Measurements from ENCODE around the gene SRGAP1. TPM values are rescaled to one million over a fixed set of nuclear protein-coding genes. Genes with fewer than 3 reads are reported as not detected.

The SRGAP1 gene
- total and polyA plus RNA-seq, 9 of the 15 experiments (the other 6 are each of a cell fraction or from before 2014, with no cell fraction given), result 0.01 to 0.13 (median 0.04) TPM; not detected in 3

DNA sequence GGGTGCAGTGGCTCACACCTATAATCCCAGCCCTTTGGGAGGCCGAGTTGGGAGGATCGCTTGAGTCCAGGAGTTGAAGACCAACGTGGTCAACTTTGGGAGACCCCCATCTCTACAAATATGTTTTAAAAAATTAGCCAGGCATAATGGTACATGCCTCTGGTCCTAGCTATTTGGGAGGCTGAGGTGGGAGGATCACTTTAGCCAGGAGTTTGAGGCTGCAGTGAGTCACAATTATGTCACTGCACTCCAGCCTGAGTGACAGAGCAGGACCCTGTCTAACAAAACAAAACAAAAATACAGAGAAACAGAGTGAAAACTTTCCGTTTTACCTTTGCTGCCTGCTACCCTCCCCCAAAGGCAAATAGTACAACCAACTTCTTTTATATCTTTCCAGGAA is 60.2 kb downstream of the SRGAP1 start:
- H3K4me2 ChIP-seq (ENCODE audit: insufficient read depth, low read length), result no peak overlapping the region
- no peaks in the 10 kb centered on the region for H3K79me2 ChIP-seq (ENCODE audit: control insufficient read depth, insufficient read depth, low read length)
- no peaks in the 10 kb centered on the region for H3K36me3 ChIP-seq (ENCODE audit: control insufficient read depth, insufficient read depth, low read length)
- CTCF ChIA-PET (ENCODE audit: low intra/inter-chr PET ratio), result no interaction called here
- H3K9ac ChIP-seq (ENCODE audit: insufficient read depth in 1 of 2, low read depth in 2 of 2, low read length in 2 of 2), result no peak overlapping the region
- no peaks in the 10 kb centered on the region; a peak in 1 of 5 replicates for H3K27me3 ChIP-seq (ENCODE audit: control insufficient read depth in 2 of 2, insufficient read depth in 2 of 2, low read length in 2 of 2)
- POLR2A ChIA-PET, result interaction anchor here (0.5 to 0.7 kb wide), 2 partner anchors 15 kb away, joined by 3 to 4 read pairs; no protein-coding TSS in a partner anchor
- H3K9me3 ChIP-seq (replicated peaks; ENCODE audit: control insufficient read depth, insufficient read depth, low read depth, low read length), result no peaks in the 10 kb centered on the region
- in situ Hi-C loops (cut with MboI), result no loop called here
- no peaks in the 10 kb centered on the region for H3K4me1 ChIP-seq (replicated peaks in 1 of 2; ENCODE audit: control insufficient read depth in 2 of 2, insufficient read depth in 2 of 2, low read length in 2 of 2)
- 0% methylated on average over 4 of the region's 4 CpGs for WGBS (ENCODE audit: insufficient coverage, low coverage, missing lambda C conversion rate)
- intact Hi-C loops (cut with micrococcal nuclease), result no loop called here
- no peaks in the 10 kb centered on the region for H4K20me1 ChIP-seq (replicated peaks; ENCODE audit: control insufficient read depth, insufficient read depth, low read length)
- no peak for DNase-seq (ENCODE audit: extremely low read depth in 1 of 4, low spot score in 3 of 4)
- H3K27ac ChIP-seq (ENCODE audit: extremely low read depth, low read depth, low read length), result no peak overlapping the region
- H3K9me1 ChIP-seq (ENCODE audit: control insufficient read depth, insufficient read depth, low read length), result no peaks in the 10 kb centered on the region
- FAIRE-seq, result no peak
- no TSS peak for BruUV-seq (replicated peaks)
- H2AFZ ChIP-seq (ENCODE audit: low read depth, low read length), result no peak overlapping the region
- ATAC-seq, result no peak
- no peak overlapping the region for H3K4me3 ChIP-seq
- TF ChIP-seq, protein P1, sequence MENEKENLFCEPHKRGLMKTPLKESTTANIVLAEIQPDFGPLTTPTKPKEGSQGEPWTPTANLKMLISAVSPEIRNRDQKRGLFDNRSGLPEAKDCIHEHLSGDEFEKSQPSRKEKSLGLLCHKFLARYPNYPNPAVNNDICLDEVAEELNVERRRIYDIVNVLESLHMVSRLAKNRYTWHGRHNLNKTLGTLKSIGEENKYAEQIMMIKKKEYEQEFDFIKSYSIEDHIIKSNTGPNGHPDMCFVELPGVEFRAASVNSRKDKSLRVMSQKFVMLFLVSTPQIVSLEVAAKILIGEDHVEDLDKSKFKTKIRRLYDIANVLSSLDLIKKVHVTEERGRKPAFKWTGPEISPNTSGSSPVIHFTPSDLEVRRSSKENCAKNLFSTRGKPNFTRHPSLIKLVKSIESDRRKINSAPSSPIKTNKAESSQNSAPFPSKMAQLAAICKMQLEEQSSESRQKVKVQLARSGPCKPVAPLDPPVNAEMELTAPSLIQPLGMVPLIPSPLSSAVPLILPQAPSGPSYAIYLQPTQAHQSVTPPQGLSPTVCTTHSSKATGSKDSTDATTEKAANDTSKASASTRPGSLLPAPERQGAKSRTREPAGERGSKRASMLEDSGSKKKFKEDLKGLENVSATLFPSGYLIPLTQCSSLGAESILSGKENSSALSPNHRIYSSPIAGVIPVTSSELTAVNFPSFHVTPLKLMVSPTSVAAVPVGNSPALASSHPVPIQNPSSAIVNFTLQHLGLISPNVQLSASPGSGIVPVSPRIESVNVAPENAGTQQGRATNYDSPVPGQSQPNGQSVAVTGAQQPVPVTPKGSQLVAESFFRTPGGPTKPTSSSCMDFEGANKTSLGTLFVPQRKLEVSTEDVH (IDR thresholded peaks at IDR 0.05; ENCODE audit: low read depth, partially characterized antibody), result no peak
- TF ChIP-seq SMARCA5 (IDR thresholded peaks at IDR 0.05) (no peak), ZNF431 (CRISPR knock-in tag; IDR thresholded peaks at IDR 0.05) (no peak), MXI1 (IDR thresholded peaks at IDR 0.05; ENCODE audit: low read depth, low read length) (no peak), ZNF584 (CRISPR knock-in tag; IDR thresholded peaks at IDR 0.05; ENCODE audit: low read depth) (no peak), ZNF41 (CRISPR knock-in tag; conservative IDR thresholded peaks at IDR 0.05) (no peak), CEBPB (tag; IDR thresholded peaks at IDR 0.05) (no peak), FOXJ2 (tag; IDR thresholded peaks at IDR 0.05) (no peak)
- TF ChIP-seq, protein P2, sequence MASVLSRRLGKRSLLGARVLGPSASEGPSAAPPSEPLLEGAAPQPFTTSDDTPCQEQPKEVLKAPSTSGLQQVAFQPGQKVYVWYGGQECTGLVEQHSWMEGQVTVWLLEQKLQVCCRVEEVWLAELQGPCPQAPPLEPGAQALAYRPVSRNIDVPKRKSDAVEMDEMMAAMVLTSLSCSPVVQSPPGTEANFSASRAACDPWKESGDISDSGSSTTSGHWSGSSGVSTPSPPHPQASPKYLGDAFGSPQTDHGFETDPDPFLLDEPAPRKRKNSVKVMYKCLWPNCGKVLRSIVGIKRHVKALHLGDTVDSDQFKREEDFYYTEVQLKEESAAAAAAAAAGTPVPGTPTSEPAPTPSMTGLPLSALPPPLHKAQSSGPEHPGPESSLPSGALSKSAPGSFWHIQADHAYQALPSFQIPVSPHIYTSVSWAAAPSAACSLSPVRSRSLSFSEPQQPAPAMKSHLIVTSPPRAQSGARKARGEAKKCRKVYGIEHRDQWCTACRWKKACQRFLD (CRISPR knock-in tag; IDR thresholded peaks at IDR 0.05), result no peak

All from K562 (cell line).